ENCODE results near the gene CTDSP1.

DNA sequence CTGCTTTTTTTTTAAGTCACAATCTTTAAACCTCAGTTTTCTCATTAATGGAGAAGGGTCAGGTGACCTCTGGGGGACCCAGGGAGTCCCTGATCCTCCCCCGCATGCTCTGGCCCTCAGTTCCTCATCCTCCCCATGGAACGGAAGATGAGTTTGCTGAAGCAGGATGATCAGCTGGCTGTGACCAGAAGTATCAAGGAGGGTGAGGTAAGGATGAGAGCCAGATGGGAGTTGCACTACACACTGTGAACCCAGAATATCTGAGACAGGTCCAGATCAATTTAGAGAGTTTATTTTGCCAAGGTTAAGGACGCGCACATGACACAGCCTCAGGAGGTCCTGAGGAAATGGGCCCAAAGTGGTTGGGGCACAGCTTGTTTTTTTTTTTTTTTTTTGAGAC lies 39.2 kb upstream of the CTDSP1 start:
- TF ChIP-seq, protein P1, sequence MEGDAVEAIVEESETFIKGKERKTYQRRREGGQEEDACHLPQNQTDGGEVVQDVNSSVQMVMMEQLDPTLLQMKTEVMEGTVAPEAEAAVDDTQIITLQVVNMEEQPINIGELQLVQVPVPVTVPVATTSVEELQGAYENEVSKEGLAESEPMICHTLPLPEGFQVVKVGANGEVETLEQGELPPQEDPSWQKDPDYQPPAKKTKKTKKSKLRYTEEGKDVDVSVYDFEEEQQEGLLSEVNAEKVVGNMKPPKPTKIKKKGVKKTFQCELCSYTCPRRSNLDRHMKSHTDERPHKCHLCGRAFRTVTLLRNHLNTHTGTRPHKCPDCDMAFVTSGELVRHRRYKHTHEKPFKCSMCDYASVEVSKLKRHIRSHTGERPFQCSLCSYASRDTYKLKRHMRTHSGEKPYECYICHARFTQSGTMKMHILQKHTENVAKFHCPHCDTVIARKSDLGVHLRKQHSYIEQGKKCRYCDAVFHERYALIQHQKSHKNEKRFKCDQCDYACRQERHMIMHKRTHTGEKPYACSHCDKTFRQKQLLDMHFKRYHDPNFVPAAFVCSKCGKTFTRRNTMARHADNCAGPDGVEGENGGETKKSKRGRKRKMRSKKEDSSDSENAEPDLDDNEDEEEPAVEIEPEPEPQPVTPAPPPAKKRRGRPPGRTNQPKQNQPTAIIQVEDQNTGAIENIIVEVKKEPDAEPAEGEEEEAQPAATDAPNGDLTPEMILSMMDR (IDR thresholded peaks at IDR 0.05): no peak
- TF ChIP-seq POLR2A (IDR thresholded peaks at IDR 0.05): no peak

All from right lobe of liver (tissue), 4 donors.